SHP77 (cell line): ENCODE measurements around the gene SLC9A9.
"Not testable (repeated sequence)": the region's sequence is repeated elsewhere in the genome, so short reads cannot be mapped to it uniquely, and the experiment has no call there.

Experiments used
- DNase-seq, 2 experiments: peaks; one replicate each; lab custom pipeline; 2025; lab: John Stamatoyannopoulos, UW

Gene SLC9A9

GRCh38 chr3:143847787-143848631 lies at the start of gene SLC9A9:
Gene SLC9A9, minus strand, starts transcription at chr3:143848468. Its CDS starts 146 bp downstream, at chr3:143848322.
- DNase-seq = peak; percentile 11 to 17

- no peak for DNase-seq
These were observed 49.5 kb upstream of the SLC9A9 start for GRCh38 chr3:143897576-143898295.

GRCh38 chr3:143896486-143896885 lies 48.2 kb upstream of the SLC9A9 start:
- DNase-seq = no peak

GRCh38 chr3:143895805-143896204 lies 47.5 kb upstream of the SLC9A9 start:
- DNase-seq = no peak

DNA sequence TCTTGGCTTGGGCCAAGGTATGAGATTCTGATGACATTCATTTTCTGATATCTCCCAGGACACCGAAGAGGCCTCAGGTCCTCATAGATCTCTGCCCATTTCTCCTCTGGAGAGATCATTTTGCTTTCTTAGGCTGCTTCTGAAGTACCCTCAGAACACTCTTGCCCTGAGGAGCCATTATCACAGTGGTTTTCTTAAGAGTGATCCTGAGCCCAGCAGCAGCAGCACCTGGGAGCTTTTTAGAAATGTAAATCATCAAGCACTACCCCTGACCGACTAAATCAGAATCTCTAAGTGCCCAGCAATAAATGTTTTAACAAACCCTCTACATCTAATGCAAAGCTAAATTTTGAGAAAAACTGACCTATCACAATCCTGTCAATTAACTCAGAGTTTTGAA lies 40.6 kb upstream of the SLC9A9 start:
- no peak for DNase-seq

DNA sequence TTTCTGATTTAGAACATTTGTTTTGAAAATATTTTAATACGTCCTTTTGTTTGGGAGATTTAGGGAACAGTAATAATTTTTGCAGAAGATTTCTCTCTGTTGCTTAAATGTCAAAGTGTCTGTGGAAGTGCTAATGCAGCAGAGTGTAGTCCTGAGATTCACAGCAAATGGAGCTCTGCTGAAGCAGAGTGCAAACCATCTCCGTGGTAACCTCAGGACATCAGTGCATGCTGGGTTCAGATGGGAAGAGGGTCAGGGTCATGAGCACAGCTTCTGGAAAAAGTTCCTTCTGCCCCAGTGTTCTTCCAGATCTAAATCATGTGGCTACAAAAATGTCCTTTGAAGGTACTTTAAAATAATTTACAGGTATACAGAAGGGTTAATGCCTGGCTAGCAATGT lies 39.9 kb upstream of the SLC9A9 start:
- no peak for DNase-seq

DNA sequence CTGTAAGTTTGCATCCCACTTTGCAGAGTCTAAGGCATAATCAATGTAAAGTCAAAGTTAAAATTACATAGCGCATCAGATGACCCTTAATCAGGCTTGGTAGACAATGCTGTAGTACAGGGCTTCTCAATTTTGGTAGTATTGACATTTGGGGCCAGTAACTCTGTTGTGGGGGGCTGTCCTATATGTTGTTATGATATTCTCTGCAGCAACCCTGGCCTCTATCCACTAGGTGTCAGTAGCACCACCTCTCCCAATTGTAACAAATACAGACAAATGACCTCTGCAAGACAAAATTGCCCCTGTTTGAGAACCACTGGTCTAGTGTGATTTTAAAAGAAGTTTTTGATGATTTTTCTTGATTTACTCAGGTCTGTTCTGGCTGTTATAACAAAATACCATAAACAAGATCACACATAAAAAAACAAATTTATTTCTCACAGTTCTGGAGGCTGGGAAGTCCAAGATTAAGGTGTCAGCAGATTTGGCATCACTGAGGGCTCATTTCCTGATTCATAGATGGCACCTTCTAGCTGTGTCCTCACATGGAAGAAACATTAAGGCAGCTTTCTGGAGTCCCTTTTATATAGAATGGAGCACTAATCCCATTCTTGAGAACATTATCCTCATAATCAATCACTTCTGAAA lies 37.6 kb upstream of the SLC9A9 start:
- peak; percentile 24 to 37 for DNase-seq

GRCh38 chr3:143884861-143885260 lies 36.6 kb upstream of the SLC9A9 start:
- DNase-seq = no peak

DNA sequence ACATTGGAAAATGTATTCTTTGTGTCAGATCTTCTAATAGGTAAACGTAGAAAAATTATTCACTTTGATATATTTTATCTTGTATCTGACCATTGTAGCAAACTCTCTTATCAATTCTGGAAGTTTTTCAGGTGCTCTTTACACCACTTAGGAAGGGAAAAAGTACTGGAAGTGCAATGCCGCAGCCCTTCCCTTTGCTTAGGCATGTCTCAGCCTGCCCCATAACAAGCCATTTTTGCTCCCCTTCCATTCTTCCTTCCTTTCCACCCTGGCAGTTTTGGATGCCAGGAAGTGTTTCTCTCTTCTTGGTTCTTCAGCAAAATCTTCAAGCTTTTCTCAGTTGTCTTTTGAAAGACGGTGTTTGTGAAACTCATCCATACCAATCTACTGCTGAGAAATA lies 34.9 kb upstream of the SLC9A9 start:
- no peak for DNase-seq

DNA sequence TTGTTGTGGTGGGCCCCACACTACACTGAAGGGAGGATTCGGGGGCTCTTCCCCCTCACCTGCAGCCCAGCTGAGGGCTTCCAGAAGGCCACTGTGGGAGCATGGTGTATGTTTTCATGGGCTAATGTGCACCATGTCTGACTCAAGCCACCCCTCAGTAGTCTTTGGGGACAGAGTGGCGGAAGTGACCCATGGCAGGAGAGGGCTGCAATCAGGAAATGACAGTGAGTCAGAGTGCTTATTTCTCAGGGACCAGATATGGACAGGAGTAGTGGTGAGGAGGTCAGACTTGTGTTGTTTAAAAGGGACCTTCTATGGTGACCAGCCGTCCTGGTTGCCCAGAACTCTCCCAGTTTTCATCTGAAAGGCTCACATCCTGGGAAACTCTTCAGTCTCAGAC lies 32.8 kb upstream of the SLC9A9 start:
- DNase-seq = no peak

GRCh38 chr3:143875546-143875945 lies 27.3 kb upstream of the SLC9A9 start:
- no peak for DNase-seq

- not testable (repeated sequence) for DNase-seq
These were observed 25.3 kb upstream of the SLC9A9 start for GRCh38 chr3:143873553-143873952.

GRCh38 chr3:143865302-143865701 lies 17.0 kb upstream of the SLC9A9 start:
- no peak for DNase-seq

GRCh38 chr3:143859465-143860203 lies 11.4 kb upstream of the SLC9A9 start:
- no peak for DNase-seq

DNA sequence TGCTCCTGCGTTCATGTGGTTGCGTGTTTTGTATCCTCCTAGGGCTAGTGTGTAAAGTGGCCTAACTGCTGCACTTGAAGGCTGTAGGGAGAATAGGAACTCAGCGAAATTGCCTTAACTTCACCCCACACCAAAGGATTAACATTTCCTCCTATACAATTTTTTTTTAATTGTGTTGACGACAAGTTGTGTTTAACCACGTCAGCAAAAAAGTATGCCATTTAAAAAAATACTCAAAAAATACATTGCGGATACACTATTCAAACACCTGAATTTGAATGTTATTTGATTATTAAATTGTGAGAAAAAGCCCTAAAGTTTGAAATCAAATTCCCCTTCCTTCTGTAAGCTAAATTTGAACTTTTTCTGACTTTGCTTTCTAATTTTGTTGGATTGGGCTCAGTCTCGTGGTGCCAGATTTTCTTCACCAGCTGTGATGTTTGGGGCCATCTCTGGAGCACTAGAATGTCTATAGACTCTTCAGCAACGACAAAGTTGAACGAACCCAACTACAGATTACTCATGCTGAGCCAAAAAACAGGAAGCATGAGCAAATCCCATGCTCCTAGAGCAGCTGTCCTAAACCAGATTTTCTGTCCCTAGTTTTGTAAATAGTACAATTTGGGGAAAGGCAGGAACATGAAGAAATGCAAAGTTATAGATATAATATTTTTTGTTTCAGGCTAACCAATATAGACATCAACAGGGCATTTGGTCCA lies 8.1 kb upstream of the SLC9A9 start:
- no peak for DNase-seq

DNA sequence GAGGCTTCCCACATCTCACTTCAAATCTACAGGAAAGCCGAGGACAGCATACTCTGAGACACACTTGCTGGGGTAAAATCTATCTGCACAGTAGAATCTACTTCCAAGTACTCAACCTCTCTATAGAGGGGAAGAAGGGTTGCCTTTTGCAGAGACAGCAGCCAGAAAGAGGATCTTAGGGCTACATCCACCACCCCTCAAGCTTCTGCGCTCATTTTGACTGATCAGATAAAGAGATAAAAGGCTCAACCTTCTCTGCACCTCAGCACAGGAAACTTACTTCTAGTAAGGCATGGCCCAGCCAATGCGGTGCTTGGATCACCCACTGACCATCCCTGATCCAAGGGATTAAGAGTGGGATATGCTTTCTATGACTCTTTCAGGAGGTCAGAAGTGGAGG lies 6.9 kb upstream of the SLC9A9 start:
- no peak for DNase-seq

- no peak for DNase-seq
These were observed 3.2 kb upstream of the SLC9A9 start for GRCh38 chr3:143851331-143852017.

DNA sequence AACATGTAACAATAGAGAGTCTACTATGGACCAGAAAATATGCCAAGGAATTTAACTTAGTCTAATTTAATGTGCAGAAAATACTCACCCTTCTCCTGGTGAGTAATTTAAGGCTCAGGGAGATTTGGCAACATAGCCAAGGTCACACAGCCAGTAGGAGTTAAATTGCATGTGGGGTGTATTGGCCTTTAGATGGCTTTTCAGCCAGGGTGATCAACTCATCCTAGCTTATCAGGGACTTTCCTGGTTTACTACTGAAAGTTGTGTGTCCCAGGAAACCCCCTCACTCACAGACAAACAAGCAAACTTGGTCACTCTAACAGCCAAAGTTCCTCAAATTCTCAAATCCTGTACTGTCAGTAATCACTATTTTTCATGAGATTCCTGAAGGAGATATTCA lies 2.6 kb upstream of the SLC9A9 start:
- no peak for DNase-seq

- DNase-seq = no peak
These were observed 1.7 kb upstream of the SLC9A9 start for GRCh38 chr3:143849854-143850549.

DNA sequence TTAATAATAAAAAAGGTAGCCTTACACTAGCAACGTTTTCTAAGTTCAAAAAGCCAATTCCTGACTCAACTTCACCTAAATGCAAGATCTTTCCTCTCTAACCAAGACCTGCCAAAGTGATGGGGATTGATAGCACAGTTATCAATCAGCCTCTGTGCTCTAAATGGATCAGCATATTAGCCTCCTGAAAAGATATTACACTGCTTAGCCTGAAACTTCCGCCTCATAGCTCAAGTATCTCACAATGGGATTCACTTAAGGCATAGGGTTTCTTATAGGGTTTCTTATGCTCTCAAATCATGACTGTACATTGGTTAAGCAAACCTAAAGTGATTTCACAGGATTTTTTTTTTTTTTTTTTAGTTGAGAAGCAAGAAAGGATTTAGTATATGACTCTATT lies 436 bp upstream of the SLC9A9 start:
- no peak for DNase-seq
